ENCODE results near the gene LMBR1.

Gene LMBR1

DNA sequence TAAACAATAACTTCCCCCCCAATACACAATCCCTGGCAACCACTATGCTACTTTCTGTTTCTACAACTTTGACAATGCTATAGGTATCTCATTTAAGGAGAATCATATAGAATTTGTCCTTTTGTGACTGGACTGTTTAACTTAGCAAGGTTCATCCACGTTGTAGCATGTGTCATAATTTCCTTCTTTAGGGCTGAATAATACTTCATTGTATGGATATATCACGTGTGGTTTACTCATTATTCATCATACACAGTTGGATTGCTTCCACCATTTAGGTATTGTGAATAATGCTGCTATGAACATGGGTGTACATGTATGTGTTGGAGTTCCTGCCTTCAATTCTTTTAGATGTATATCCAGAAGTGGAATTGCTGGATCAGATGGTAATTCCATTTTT is 111.0 kb downstream of the LMBR1 start:
- H3K79me2 ChIP-seq (ENCODE audit: control insufficient read depth, low read length), result no peaks in the 10 kb centered on the region
- peaks cover 27% of the 10 kb centered on the region for H3K36me3 ChIP-seq (ENCODE audit: control insufficient read depth, low read length)
- no peak overlapping the region for H3K27ac ChIP-seq (ENCODE audit: low read depth, low read length)
- peaks cover 22% of the 10 kb centered on the region for H3K4me1 ChIP-seq (ENCODE audit: control insufficient read depth, low read length)
- H3K4me3 ChIP-seq (ENCODE audit: low read length), result no peak overlapping the region
- H3K27me3 ChIP-seq (ENCODE audit: control insufficient read depth, low read length), result no peaks in the 10 kb centered on the region
- H4K20me1 ChIP-seq (ENCODE audit: control insufficient read depth, insufficient read depth, low read depth, low read length), result no peaks in the 10 kb centered on the region
- H3F3A ChIP-seq (ENCODE audit: control insufficient read depth, insufficient read depth), result peaks cover 12% of the 10 kb centered on the region; the same call in 1 of the 2 replicates
- H3K4me2 ChIP-seq (ENCODE audit: low read length), result 0 out of 2 replicates have a peak overlapping the region, but pooled peaks have one; percentile 4
- no peaks in the 10 kb centered on the region for H3K9me2 ChIP-seq (replicated peaks; ENCODE audit: control insufficient read depth, low read length)
- no peaks in the 10 kb centered on the region for H3K9me3 ChIP-seq (ENCODE audit: control insufficient read depth, insufficient read depth, low read length)
- no peak for TF ChIP-seq EZH2phosphoT487 (IDR thresholded peaks at IDR 0.05; ENCODE audit: borderline replicate concordance, low read length)
- TF ChIP-seq, protein P1, sequence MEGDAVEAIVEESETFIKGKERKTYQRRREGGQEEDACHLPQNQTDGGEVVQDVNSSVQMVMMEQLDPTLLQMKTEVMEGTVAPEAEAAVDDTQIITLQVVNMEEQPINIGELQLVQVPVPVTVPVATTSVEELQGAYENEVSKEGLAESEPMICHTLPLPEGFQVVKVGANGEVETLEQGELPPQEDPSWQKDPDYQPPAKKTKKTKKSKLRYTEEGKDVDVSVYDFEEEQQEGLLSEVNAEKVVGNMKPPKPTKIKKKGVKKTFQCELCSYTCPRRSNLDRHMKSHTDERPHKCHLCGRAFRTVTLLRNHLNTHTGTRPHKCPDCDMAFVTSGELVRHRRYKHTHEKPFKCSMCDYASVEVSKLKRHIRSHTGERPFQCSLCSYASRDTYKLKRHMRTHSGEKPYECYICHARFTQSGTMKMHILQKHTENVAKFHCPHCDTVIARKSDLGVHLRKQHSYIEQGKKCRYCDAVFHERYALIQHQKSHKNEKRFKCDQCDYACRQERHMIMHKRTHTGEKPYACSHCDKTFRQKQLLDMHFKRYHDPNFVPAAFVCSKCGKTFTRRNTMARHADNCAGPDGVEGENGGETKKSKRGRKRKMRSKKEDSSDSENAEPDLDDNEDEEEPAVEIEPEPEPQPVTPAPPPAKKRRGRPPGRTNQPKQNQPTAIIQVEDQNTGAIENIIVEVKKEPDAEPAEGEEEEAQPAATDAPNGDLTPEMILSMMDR (IDR thresholded peaks at IDR 0.05; ENCODE audit: low read depth, low read length, poor library complexity, severe bottlenecking), result no peak

DNA sequence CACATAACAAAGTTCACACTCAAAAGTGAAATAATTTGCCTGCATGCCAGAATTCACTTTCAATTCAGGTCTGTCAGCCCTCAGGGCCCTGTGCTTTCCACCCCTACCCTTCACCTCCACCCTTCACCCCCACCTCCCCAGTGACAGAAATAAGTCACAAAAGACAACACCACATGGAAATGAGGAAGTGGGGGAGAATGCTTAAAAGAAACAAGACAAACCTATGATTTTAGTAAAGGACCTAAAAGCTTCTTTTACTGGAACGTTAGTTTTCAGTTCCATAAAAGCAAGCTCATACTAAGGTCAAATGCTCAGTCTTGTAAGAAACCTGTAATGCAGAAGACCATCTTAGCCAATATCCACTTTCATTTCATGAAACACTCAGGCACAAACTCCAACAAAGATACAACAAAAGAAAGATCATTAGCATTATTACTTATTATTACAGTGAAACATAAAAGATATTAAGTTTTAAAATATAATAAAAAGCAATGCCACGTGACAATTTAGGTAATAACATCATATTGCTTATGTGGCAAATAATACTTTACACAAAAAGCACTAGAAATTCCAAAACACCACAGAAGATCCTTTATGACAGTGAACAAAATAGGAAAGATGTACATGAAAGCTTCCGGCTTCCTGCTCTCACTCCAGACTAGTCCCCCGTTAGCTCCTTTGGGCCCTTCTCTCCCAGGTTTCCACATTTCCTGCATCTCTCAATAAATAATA is 112.1 kb downstream of the LMBR1 start:
- H3K79me2 ChIP-seq (ENCODE audit: control insufficient read depth, low read length), result no peaks in the 10 kb centered on the region
- no peak for TF ChIP-seq EZH2phosphoT487 (IDR thresholded peaks at IDR 0.05; ENCODE audit: borderline replicate concordance, low read length)
- TF ChIP-seq, protein P1 (IDR thresholded peaks at IDR 0.05; ENCODE audit: low read depth, low read length, poor library complexity, severe bottlenecking), result no peak
- H3K4me1 ChIP-seq (ENCODE audit: control insufficient read depth, low read length), result peaks cover 22% of the 10 kb centered on the region
- peak overlapping the region; percentile 54 for H3K4me2 ChIP-seq (ENCODE audit: low read length)
- no peaks in the 10 kb centered on the region for H3K27me3 ChIP-seq (ENCODE audit: control insufficient read depth, low read length)
- peak overlapping the region; percentile 44 for H3K27ac ChIP-seq (ENCODE audit: low read depth, low read length)
- H3K9me3 ChIP-seq (ENCODE audit: control insufficient read depth, insufficient read depth, low read length), result no peaks in the 10 kb centered on the region
- H3K36me3 ChIP-seq (ENCODE audit: control insufficient read depth, low read length), result peaks cover 27% of the 10 kb centered on the region
- H3K9me2 ChIP-seq (replicated peaks; ENCODE audit: control insufficient read depth, low read length), result no peaks in the 10 kb centered on the region
- peaks cover 12% of the 10 kb centered on the region; the same call in 1 of the 2 replicates for H3F3A ChIP-seq (ENCODE audit: control insufficient read depth, insufficient read depth)
- H4K20me1 ChIP-seq (ENCODE audit: control insufficient read depth, insufficient read depth, low read depth, low read length), result no peaks in the 10 kb centered on the region
- peak overlapping the region; percentile 6; the same call in 1 of the 2 replicates for H3K4me3 ChIP-seq (ENCODE audit: low read length)

DNA sequence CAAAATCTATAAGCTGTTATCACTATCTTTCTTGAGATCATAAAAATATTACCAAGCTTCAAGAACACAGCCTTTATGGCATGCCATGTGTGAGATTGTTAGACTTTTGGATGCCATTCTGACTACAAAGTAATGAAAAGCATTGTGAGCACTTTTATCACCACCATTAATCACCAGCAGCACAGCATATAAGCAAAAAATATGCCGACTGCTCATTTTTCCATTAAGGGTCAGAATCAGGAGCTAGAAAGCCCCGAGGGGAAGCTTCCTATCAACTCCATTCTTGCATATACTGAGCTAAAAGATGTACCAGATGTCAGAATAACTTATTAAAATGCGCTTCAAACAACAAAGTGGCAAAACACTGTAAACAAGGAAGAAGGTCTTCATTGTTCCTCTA is 114.3 kb downstream of the LMBR1 start:
- no peaks in the 10 kb centered on the region for H3K27me3 ChIP-seq (ENCODE audit: control insufficient read depth, low read length)
- no peak overlapping the region for H3K4me3 ChIP-seq (ENCODE audit: low read length)
- H3K79me2 ChIP-seq (ENCODE audit: control insufficient read depth, low read length), result peaks cover 2% of the 10 kb centered on the region
- no peak for TF ChIP-seq EZH2phosphoT487 (IDR thresholded peaks at IDR 0.05; ENCODE audit: borderline replicate concordance, low read length)
- TF ChIP-seq, protein P1 (IDR thresholded peaks at IDR 0.05; ENCODE audit: low read depth, low read length, poor library complexity, severe bottlenecking), result peak; percentile 8
- no peaks in the 10 kb centered on the region for H3K9me2 ChIP-seq (replicated peaks; ENCODE audit: control insufficient read depth, low read length)
- peaks cover 1% of the 10 kb centered on the region; the same call in 1 of the 2 replicates for H3K9me3 ChIP-seq (ENCODE audit: control insufficient read depth, insufficient read depth, low read length)
- no peaks in the 10 kb centered on the region for H4K20me1 ChIP-seq (ENCODE audit: control insufficient read depth, insufficient read depth, low read depth, low read length)
- peaks cover 12% of the 10 kb centered on the region; the same call in 1 of the 2 replicates for H3F3A ChIP-seq (ENCODE audit: control insufficient read depth, insufficient read depth)
- H3K27ac ChIP-seq (ENCODE audit: low read depth, low read length), result no peak overlapping the region
- H3K4me1 ChIP-seq (ENCODE audit: control insufficient read depth, low read length), result peaks cover 34% of the 10 kb centered on the region
- H3K36me3 ChIP-seq (ENCODE audit: control insufficient read depth, low read length), result peaks cover 18% of the 10 kb centered on the region
- no peak overlapping the region for H3K4me2 ChIP-seq (ENCODE audit: low read length)

Measured in DOHH2 (cell line).